22Rv1 (cell line): Measurements from ENCODE around the gene SPRR4.
A peak's percentile ranks its signal among the peaks of the same experiment; 100 is the strongest.

Source experiments
- H3K27ac ChIP-seq: fragments of 450-650 bp; 2 replicates; pipeline ENCODE4 v1.5.1; 2017
- ZFX ChIP-seq: fragments of 450-650 bp; IDR thresholded peaks from 2 replicates; pipeline ENCODE4 v1.6.1; 2017; ENCODE audit warnings: antibody characterized with exemption, borderline replicate concordance
- TF ChIP-seq, protein P1 (sequence below): fragments of 450-650 bp; IDR thresholded peaks from 2 replicates; pipeline ENCODE4 v1.5.1; 2017; ENCODE audit warnings: mild to moderate bottlenecking

The SPRR4 gene, protein sequence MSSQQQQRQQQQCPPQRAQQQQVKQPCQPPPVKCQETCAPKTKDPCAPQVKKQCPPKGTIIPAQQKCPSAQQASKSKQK

DNA sequence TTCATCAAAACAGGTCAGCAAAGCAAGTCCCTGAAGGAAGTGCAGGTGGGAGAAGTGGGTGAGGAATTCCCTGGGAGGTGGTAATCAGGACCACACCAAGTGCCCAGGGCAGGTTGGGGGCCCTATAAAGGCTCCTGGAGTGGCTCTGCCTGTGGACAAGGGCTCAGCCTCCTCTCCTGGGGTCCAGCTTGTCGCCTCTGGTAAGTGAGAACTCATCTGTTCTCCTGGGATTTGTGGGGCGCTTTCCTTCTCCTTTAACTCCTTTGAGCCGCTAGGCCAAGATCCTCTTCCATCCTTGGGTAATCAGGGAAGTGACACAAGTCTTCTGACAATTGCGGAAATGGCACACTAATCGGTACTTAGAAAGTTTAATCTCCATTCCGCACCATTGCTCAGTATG is at the start of gene SPRR4:
TSS of gene SPRR4 (plus strand) at position 154 of the 400 bp plus-strand sequence. CDS start 1,243 bp downstream, outside the sequence.
- no peak within 1 kb of the TSS for H3K27ac ChIP-seq
- TF ChIP-seq, protein P1, sequence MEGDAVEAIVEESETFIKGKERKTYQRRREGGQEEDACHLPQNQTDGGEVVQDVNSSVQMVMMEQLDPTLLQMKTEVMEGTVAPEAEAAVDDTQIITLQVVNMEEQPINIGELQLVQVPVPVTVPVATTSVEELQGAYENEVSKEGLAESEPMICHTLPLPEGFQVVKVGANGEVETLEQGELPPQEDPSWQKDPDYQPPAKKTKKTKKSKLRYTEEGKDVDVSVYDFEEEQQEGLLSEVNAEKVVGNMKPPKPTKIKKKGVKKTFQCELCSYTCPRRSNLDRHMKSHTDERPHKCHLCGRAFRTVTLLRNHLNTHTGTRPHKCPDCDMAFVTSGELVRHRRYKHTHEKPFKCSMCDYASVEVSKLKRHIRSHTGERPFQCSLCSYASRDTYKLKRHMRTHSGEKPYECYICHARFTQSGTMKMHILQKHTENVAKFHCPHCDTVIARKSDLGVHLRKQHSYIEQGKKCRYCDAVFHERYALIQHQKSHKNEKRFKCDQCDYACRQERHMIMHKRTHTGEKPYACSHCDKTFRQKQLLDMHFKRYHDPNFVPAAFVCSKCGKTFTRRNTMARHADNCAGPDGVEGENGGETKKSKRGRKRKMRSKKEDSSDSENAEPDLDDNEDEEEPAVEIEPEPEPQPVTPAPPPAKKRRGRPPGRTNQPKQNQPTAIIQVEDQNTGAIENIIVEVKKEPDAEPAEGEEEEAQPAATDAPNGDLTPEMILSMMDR: no peak
- TF ChIP-seq ZFX: no peak

DNA sequence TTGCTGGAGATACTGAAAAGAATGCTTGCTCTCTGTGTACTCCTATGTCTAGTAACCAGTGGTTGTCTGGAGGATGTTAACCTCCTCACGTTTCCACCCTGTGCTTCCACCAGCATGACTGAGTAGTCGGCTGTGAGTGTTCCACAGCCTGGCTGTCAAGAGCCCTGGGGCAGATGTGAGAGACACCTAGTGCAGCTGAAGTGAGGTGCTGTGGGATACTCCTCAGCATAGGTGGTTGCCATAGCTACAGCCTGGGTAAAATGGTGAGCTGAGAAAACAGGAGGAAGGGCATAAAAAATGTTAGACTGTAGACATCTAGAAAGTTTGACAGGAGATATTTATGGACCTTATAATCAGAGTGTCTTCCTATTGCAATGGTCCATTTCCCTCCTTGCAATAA is 46.3 kb upstream of the SPRR4 start:
- no peak overlapping the region for H3K27ac ChIP-seq
- TF ChIP-seq, protein P1: no peak
- no peak for TF ChIP-seq ZFX

DNA sequence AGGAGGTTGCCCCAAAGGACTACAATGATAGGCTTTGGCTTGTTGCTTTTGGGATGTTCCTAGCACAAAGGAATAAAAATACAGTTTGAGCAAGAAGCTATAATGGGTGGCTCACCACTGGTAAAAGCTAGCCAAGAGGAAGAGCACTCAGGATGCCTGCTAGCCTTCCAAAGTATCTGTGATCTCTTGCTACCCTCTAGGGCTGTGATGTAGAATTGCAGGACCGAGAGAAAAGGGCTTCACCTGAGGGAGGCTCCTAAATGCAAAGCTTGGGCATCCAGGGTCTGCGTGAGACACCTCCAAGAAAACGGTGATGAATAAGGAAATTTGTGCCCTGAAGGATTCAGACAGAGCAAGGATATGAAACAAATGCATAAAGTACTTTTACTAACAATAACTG is 44.4 kb upstream of the SPRR4 start:
- TF ChIP-seq, protein P1: peak; percentile 28; the same call in 1 of the 2 replicates
- no peak for TF ChIP-seq ZFX
- no peak overlapping the region for H3K27ac ChIP-seq

DNA sequence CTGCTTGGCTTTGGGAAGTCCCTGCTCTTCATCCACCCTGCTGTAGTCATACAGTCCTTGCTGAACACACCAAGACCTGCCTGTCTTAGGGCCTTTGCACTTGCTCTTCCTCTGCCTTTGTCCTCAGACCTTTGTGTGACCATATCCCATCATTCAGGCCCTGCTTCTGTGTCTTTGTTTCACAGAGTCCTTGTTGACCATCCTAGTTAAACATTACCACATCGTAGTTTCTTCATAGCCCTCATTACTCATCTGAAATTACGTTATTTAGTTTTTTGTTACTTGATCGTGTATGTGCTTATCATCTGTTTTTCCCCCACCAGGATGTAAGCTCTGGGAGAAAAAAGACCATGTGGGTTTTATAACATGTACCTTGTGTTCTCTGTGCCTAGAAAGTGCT is 41.8 kb upstream of the SPRR4 start:
- H3K27ac ChIP-seq: no peak overlapping the region
- TF ChIP-seq, protein P1: no peak
- no peak for TF ChIP-seq ZFX

DNA sequence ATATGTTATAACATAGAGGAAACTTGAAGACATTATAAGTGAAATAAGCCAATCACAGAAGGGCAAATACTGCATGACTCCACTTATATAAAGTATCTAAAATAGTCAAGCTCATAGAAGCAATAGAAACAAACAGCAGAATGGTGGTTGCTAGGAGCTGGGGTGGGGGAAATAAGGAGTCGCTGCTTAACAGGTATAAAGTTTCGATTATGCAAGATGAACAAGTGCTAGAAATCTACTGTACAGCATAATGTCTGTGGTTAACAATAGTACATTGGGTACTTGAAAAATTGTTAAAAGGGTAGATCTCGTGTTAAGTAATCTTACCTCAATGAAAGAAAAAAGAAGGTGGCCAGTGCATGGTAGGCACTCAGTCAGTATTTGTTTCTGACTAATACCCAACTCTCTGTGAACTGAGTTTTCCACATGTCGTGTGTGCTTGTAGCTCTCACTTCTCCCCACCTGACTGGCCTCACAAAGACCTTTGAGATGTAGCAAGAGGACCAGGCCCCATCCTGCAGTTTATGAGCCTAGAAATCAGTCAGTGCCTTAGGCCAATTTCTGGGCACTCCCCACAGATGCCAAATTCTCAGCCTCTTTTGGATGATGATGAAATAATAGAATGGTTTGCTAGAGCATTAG is 38.2 kb upstream of the SPRR4 start:
- TF ChIP-seq, protein P1: no peak
- no peak for TF ChIP-seq ZFX
- H3K27ac ChIP-seq: no peak overlapping the region

DNA sequence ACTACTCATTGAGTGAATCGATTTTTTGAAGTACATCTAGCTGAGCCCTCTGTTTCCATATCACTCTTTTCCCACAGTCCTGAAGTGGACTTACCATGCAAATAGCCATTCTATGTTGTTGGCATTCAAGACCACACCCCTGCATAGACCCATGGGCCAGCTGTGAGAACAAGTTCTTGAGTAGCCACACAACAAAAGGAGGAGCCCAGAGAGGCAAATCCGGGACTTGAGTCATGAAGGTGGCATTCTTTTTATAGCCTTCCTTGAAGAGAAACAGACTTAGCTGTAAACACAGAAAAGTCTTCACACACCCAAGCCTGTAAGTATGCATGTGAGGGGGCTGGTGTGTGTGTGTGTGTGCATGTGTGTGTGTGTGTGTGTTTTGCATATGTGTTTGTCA is 37.3 kb upstream of the SPRR4 start:
- no peak for TF ChIP-seq ZFX
- TF ChIP-seq, protein P1: no peak
- H3K27ac ChIP-seq: no peak overlapping the region

DNA sequence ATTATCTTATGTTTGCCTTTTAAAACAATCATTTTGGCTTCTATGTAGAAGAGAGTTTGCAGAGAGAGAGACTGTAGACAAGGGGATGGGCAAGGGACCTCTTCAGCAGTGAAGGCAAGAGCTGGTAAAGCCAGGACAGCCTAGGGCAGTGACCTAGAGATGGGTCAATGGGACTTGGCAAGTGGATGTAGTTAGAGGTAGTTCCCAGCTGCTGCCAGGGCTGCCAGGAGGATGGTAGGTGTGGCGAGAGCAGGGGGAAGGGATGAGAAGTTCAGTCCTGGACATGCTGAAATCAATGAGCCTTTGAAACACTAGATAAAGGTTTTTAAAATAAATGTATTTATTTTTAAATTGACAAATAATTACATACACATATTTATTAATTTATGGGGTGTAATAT is 29.8 kb upstream of the SPRR4 start:
- H3K27ac ChIP-seq: no peak overlapping the region
- TF ChIP-seq, protein P1: no peak
- TF ChIP-seq ZFX: no peak
